Measurements from ENCODE around the gene FMN2.

- TF ChIP-seq, protein P1, sequence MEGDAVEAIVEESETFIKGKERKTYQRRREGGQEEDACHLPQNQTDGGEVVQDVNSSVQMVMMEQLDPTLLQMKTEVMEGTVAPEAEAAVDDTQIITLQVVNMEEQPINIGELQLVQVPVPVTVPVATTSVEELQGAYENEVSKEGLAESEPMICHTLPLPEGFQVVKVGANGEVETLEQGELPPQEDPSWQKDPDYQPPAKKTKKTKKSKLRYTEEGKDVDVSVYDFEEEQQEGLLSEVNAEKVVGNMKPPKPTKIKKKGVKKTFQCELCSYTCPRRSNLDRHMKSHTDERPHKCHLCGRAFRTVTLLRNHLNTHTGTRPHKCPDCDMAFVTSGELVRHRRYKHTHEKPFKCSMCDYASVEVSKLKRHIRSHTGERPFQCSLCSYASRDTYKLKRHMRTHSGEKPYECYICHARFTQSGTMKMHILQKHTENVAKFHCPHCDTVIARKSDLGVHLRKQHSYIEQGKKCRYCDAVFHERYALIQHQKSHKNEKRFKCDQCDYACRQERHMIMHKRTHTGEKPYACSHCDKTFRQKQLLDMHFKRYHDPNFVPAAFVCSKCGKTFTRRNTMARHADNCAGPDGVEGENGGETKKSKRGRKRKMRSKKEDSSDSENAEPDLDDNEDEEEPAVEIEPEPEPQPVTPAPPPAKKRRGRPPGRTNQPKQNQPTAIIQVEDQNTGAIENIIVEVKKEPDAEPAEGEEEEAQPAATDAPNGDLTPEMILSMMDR (IDR thresholded peaks at IDR 0.05; ENCODE audit: poor library complexity): no peak
- TF ChIP-seq EZH2 (IDR thresholded peaks at IDR 0.05; ENCODE audit: borderline replicate concordance): no peak
- no peak for TF ChIP-seq EZH2phosphoT487 (IDR thresholded peaks at IDR 0.05; ENCODE audit: low read depth, severe bottlenecking, unreplicated experiment)
Measured at GRCh38 chr1:240271081-240271480, 179.4 kb downstream of the FMN2 start.
